ENCODE measurements around the gene TMEM123.
"Not testable (repeated sequence)": the region's sequence is repeated elsewhere in the genome, so short reads cannot be mapped to it uniquely, and the experiment has no call there.

TMEM123 gene

GRCh38 chr11:102391549-102392237 is 60.9 kb downstream of the TMEM123 start:
- DNase-seq, result no peak

GRCh38 chr11:102390667-102391465 is 61.7 kb downstream of the TMEM123 start:
- DNase-seq, result peak; percentile 73 to 81 (median 74)

- peak; percentile 25 to 46 (median 36) for DNase-seq
Measured at GRCh38 chr11:102389253-102389652, 63.3 kb downstream of the TMEM123 start.

- DNase-seq, result no peak
Measured at GRCh38 chr11:102387043-102387781, 65.4 kb downstream of the TMEM123 start.

GRCh38 chr11:102386136-102386734 is 66.3 kb downstream of the TMEM123 start:
- no peak for DNase-seq

- no peak for DNase-seq
Measured at GRCh38 chr11:102385085-102386007, 67.2 kb downstream of the TMEM123 start.

- peak in 1 of 3 donors; percentile 18 for DNase-seq
Measured at GRCh38 chr11:102384419-102385079, 68.0 kb downstream of the TMEM123 start.

- DNase-seq, result no peak
Measured at GRCh38 chr11:102383839-102384238, 68.7 kb downstream of the TMEM123 start.

GRCh38 chr11:102382384-102382783 is 70.2 kb downstream of the TMEM123 start:
- no peak for DNase-seq

- DNase-seq, result no peak
Measured at GRCh38 chr11:102378818-102379217, 73.7 kb downstream of the TMEM123 start.

GRCh38 chr11:102377891-102378290 is 74.7 kb downstream of the TMEM123 start:
- no peak for DNase-seq

GRCh38 chr11:102375720-102376399 is 76.7 kb downstream of the TMEM123 start:
- DNase-seq, result no peak

GRCh38 chr11:102374633-102375424 is 77.7 kb downstream of the TMEM123 start:
- DNase-seq, result not testable (repeated sequence)

- no peak for DNase-seq
Measured at GRCh38 chr11:102368472-102368871, 84.1 kb downstream of the TMEM123 start.

- DNase-seq, result peak in 2 of 3 donors; percentile 51 to 55
Measured at GRCh38 chr11:102367364-102367763, 85.2 kb downstream of the TMEM123 start.

GRCh38 chr11:102364991-102365390 is 87.6 kb downstream of the TMEM123 start:
- DNase-seq, result no peak

GRCh38 chr11:102361086-102362031 is 91.2 kb downstream of the TMEM123 start:
- no peak for DNase-seq

GRCh38 chr11:102360681-102361080 is 91.9 kb downstream of the TMEM123 start:
- no peak for DNase-seq

GRCh38 chr11:102359372-102359771 is 93.2 kb downstream of the TMEM123 start:
- DNase-seq, result no peak
